Measurements from ENCODE around the gene G0S2. TPM values are rescaled to one million over a fixed set of nuclear protein-coding genes. Genes with fewer than 3 reads are reported as not detected.

The G0S2 gene
- total and polyA plus RNA-seq, 4 donors: 9.6 to 347 (median 166) TPM

DNA sequence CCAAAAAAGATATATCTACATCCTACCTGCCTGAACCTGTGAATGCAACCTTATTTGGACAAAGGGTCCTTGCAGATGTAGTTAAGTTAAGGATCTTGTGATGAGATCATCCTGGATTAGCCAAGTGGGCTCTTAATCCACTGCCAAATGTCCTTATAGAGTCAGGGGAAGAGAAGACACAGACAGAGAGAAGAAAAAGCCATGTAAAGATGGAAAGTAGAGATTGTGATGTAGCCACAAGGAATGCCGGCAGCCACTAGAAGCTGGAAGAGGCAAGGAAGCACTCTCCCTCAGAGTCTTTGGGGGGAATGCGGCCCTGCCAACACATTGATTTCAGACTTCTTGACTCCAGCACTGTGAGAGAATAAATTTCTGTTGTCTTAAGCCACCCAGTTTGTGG is 45.6 kb downstream of the G0S2 start:
- Histone ChIP-seq H3K27ac (ENCODE audit: low read depth in 1 of 2, low read length in 2 of 2) (peak overlapping the region; percentile 93 to 98), H3K4me3 (ENCODE audit: low read depth in 1 of 3, low read length in 3 of 3) (no peak overlapping the region), H3K9me3 (ENCODE audit: control insufficient read depth in 4 of 4, low read length in 3 of 4) (no peaks in the 10 kb centered on the region), H3K27me3 (ENCODE audit: control insufficient read depth in 4 of 4, insufficient read depth in 4 of 4, low read length in 3 of 4) (no peaks in the 10 kb centered on the region), H3K4me1 (ENCODE audit: control insufficient read depth in 4 of 4, insufficient read depth in 4 of 4, low read length in 3 of 4) (peaks cover 9 to 56% (median 23%) of the 10 kb centered on the region in 4 donors), H3K9ac (ENCODE audit: low read depth in 1 of 2, low read length in 2 of 2) (peak overlapping the region in 1 of 2 donors; percentile 83), H3K36me3 (ENCODE audit: control insufficient read depth in 4 of 4, insufficient read depth in 3 of 4, low read depth in 1 of 4, low read length in 3 of 4) (peaks cover 0 to 2% (median 0%) of the 10 kb centered on the region in 4 donors)
- 71% methylated on average over 2 of the region's 2 CpGs for WGBS
- TF ChIP-seq, protein P1, sequence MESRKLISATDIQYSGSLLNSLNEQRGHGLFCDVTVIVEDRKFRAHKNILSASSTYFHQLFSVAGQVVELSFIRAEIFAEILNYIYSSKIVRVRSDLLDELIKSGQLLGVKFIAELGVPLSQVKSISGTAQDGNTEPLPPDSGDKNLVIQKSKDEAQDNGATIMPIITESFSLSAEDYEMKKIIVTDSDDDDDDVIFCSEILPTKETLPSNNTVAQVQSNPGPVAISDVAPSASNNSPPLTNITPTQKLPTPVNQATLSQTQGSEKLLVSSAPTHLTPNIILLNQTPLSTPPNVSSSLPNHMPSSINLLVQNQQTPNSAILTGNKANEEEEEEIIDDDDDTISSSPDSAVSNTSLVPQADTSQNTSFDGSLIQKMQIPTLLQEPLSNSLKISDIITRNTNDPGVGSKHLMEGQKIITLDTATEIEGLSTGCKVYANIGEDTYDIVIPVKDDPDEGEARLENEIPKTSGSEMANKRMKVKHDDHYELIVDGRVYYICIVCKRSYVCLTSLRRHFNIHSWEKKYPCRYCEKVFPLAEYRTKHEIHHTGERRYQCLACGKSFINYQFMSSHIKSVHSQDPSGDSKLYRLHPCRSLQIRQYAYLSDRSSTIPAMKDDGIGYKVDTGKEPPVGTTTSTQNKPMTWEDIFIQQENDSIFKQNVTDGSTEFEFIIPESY (IDR thresholded peaks at IDR 0.05): no peak
- no peak for DNase-seq (ENCODE audit: low spot score)

DNA sequence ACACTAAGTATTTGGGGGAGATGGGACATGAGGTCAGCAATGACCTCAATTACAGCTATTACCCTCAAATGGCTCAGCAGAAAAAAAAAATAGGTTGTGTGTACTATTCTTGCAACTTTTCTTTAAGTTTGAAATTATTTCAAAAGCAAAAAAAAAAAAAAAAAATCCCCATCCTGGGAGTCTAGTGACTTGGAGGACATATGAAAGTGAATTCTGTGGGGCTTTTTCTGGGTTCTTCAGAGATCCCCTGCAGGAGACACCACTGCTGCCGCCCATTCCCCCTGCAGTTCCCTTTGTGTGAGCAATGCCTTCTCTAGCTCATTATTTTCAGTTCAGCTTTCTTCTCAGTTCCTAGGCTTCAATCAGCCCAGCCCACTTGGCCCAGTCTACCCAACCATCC is 46.1 kb downstream of the G0S2 start:
- no peak overlapping the region for H3K9ac ChIP-seq (ENCODE audit: low read depth in 1 of 2, low read length in 2 of 2)
- H3K4me3 ChIP-seq (ENCODE audit: low read depth in 1 of 3, low read length in 3 of 3): no peak overlapping the region
- peaks cover 9 to 56% (median 23%) of the 10 kb centered on the region in 4 donors for H3K4me1 ChIP-seq (ENCODE audit: control insufficient read depth in 4 of 4, insufficient read depth in 4 of 4, low read length in 3 of 4)
- H3K27ac ChIP-seq (ENCODE audit: low read depth in 1 of 2, low read length in 2 of 2): peak overlapping the region; percentile 93 to 98
- H3K27me3 ChIP-seq (ENCODE audit: control insufficient read depth in 4 of 4, insufficient read depth in 4 of 4, low read length in 3 of 4): no peaks in the 10 kb centered on the region
- no peak for DNase-seq (ENCODE audit: low spot score)
- peaks cover 0 to 2% (median 0%) of the 10 kb centered on the region in 4 donors for H3K36me3 ChIP-seq (ENCODE audit: control insufficient read depth in 4 of 4, insufficient read depth in 3 of 4, low read depth in 1 of 4, low read length in 3 of 4)
- H3K9me3 ChIP-seq (ENCODE audit: control insufficient read depth in 4 of 4, low read length in 3 of 4): no peaks in the 10 kb centered on the region
- WGBS: 100% methylated on average over 1 of the region's 1 CpG
- no peak for TF ChIP-seq SP1 (IDR thresholded peaks at IDR 0.05)
- TF ChIP-seq YY1 (IDR thresholded peaks at IDR 0.05): no peak
- TF ChIP-seq HNF4A (conservative IDR thresholded peaks at IDR 0.05): no peak
- TF ChIP-seq, protein P2, sequence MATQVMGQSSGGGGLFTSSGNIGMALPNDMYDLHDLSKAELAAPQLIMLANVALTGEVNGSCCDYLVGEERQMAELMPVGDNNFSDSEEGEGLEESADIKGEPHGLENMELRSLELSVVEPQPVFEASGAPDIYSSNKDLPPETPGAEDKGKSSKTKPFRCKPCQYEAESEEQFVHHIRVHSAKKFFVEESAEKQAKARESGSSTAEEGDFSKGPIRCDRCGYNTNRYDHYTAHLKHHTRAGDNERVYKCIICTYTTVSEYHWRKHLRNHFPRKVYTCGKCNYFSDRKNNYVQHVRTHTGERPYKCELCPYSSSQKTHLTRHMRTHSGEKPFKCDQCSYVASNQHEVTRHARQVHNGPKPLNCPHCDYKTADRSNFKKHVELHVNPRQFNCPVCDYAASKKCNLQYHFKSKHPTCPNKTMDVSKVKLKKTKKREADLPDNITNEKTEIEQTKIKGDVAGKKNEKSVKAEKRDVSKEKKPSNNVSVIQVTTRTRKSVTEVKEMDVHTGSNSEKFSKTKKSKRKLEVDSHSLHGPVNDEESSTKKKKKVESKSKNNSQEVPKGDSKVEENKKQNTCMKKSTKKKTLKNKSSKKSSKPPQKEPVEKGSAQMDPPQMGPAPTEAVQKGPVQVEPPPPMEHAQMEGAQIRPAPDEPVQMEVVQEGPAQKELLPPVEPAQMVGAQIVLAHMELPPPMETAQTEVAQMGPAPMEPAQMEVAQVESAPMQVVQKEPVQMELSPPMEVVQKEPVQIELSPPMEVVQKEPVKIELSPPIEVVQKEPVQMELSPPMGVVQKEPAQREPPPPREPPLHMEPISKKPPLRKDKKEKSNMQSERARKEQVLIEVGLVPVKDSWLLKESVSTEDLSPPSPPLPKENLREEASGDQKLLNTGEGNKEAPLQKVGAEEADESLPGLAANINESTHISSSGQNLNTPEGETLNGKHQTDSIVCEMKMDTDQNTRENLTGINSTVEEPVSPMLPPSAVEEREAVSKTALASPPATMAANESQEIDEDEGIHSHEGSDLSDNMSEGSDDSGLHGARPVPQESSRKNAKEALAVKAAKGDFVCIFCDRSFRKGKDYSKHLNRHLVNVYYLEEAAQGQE (IDR thresholded peaks at IDR 0.05): no peak
- TF ChIP-seq NR2F2 (IDR thresholded peaks at IDR 0.05): no peak
- TF ChIP-seq RXRA (IDR thresholded peaks at IDR 0.05): no peak
- TF ChIP-seq TAF1 (conservative IDR thresholded peaks at IDR 0.05): no peak
- TF ChIP-seq, protein P1 (IDR thresholded peaks at IDR 0.05): no peak
- no peak for TF ChIP-seq FOXA2 (IDR thresholded peaks at IDR 0.05)
- TF ChIP-seq EGR1 (IDR thresholded peaks at IDR 0.05; ENCODE audit: low read depth in 2 of 2): no peak
- no peak for TF ChIP-seq RAD21 (IDR thresholded peaks at IDR 0.05)
- TF ChIP-seq, protein P3, sequence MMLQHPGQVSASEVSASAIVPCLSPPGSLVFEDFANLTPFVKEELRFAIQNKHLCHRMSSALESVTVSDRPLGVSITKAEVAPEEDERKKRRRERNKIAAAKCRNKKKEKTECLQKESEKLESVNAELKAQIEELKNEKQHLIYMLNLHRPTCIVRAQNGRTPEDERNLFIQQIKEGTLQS (IDR thresholded peaks at IDR 0.05): no peak
